GM21423 (cell line): Measurements from ENCODE around the gene CARD8.
"Not testable (repeated sequence)": the region's sequence is repeated elsewhere in the genome, so short reads cannot be mapped to it uniquely, and the experiment has no call there.

Experiments used
- ATAC-seq: cut with Tn5 transposase; IDR thresholded peaks from one replicate; pipeline ENCODE4 v1.9.1; 2021; ENCODE audit warnings: mild to moderate bottlenecking, moderate library complexity; ENCODE audit not compliant: unreplicated experiment

CARD8 gene

GRCh38 chr19:48260359-48260714 is 4.6 kb upstream of the CARD8 start:
- ATAC-seq = not testable (repeated sequence)

GRCh38 chr19:48258992-48259391 is 3.3 kb upstream of the CARD8 start:
- ATAC-seq = not testable (repeated sequence)

GRCh38 chr19:48258350-48258749 is 2.6 kb upstream of the CARD8 start:
- no peak for ATAC-seq

- ATAC-seq = no peak
These were observed 1.2 kb downstream of the CARD8 start for GRCh38 chr19:48254529-48254970.

- ATAC-seq = no peak
These were observed 1.7 kb downstream of the CARD8 start for GRCh38 chr19:48253999-48254398.

- ATAC-seq = no peak
These were observed 3.1 kb downstream of the CARD8 start for GRCh38 chr19:48252609-48253008.

GRCh38 chr19:48250290-48251025 is 5.3 kb downstream of the CARD8 start:
- ATAC-seq = no peak

GRCh38 chr19:48249502-48250014 is 6.2 kb downstream of the CARD8 start:
- peak; percentile 73 for ATAC-seq

GRCh38 chr19:48248081-48248833 is 7.5 kb downstream of the CARD8 start:
- ATAC-seq = no peak

GRCh38 chr19:48247212-48247611 is 8.5 kb downstream of the CARD8 start:
- ATAC-seq = no peak

GRCh38 chr19:48246101-48246500 is 9.6 kb downstream of the CARD8 start:
- ATAC-seq = no peak

- ATAC-seq = no peak
These were observed 11.4 kb downstream of the CARD8 start for GRCh38 chr19:48244281-48244680.

GRCh38 chr19:48241771-48242170 is 13.9 kb downstream of the CARD8 start:
- not testable (repeated sequence) for ATAC-seq

- ATAC-seq = no peak
These were observed 16.1 kb downstream of the CARD8 start for GRCh38 chr19:48239582-48240141.

GRCh38 chr19:48239120-48239519 is 16.6 kb downstream of the CARD8 start:
- ATAC-seq = no peak

- ATAC-seq = no peak
These were observed 18.7 kb downstream of the CARD8 start for GRCh38 chr19:48237057-48237456.

GRCh38 chr19:48230555-48231129 is 25.1 kb downstream of the CARD8 start:
- no peak for ATAC-seq

GRCh38 chr19:48221628-48222027 is 34.1 kb downstream of the CARD8 start:
- no peak for ATAC-seq

- not testable (repeated sequence) for ATAC-seq
These were observed 34.9 kb downstream of the CARD8 start for GRCh38 chr19:48220784-48221183.

GRCh38 chr19:48218997-48219396 is 36.7 kb downstream of the CARD8 start:
- no peak for ATAC-seq

GRCh38 chr19:48216933-48217332 is 38.8 kb downstream of the CARD8 start:
- no peak for ATAC-seq
